ENCODE results near the gene KLHL29. TPM values are rescaled to one million over a fixed set of nuclear protein-coding genes. Genes with fewer than 3 reads are reported as not detected.

The KLHL29 gene
- total and polyA plus RNA-seq, 2 donors (not counting 3 experiments of a cell fraction or from before 2014, with no cell fraction given), result 4.6 to 12.7 TPM

GRCh38 chr2:23698116-23698693, 313.2 kb downstream of the KLHL29 start:
- no peak overlapping the region for H2AFZ ChIP-seq (ENCODE audit: low read depth, low read length)
- FAIRE-seq (no peak), DNase-seq (ENCODE audit: low read depth, low spot score) (no peak)
- H3K4me1 ChIP-seq (ENCODE audit: control insufficient read depth, extremely low read depth, insufficient read depth, low read length), result no peaks in the 10 kb centered on the region
- H3K4me3 ChIP-seq (replicated peaks in 1 of 3; ENCODE audit: insufficient read depth in 1 of 3, low read depth in 1 of 3, low read length in 3 of 3), result no peak overlapping the region
- dilution Hi-C loops (cut with MboI; ENCODE audit: extremely low pct_ligation_motif_present, low sequenced_read_pairs) (no loop called here), intact Hi-C loops (cut with micrococcal nuclease) (no loop called here)
- no peak overlapping the region for H3K27ac ChIP-seq (ENCODE audit: insufficient read depth, low read depth, low read length)
- BruUV-seq (replicated peaks), result no TSS peak
- no peak for TF ChIP-seq POLR2AphosphoS5 (IDR thresholded peaks at IDR 0.05; ENCODE audit: insufficient read depth, low read depth, low read length)
- TF ChIP-seq EZH2 (IDR thresholded peaks at IDR 0.05; ENCODE audit: borderline replicate concordance, low read depth, low read length, severe bottlenecking), result no peak
- no peak for TF ChIP-seq CTCF (IDR thresholded peaks at IDR 0.05; ENCODE audit: extremely low read depth in 1 of 2, insufficient read depth in 1 of 2, low read depth in 1 of 2, low read length in 2 of 2)
- TF ChIP-seq GATA2 (IDR thresholded peaks at IDR 0.05; ENCODE audit: insufficient read depth, insufficient read length, low read depth, low read length), result no peak
- TF ChIP-seq POLR2A (IDR thresholded peaks at IDR 0.05; ENCODE audit: low read depth, low read length), result no peak
- no peak for TF ChIP-seq MAX (IDR thresholded peaks at IDR 0.05; ENCODE audit: insufficient read depth, insufficient read length)
- TF ChIP-seq JUN (IDR thresholded peaks at IDR 0.05; ENCODE audit: borderline replicate concordance, insufficient read depth, insufficient read length, low read depth), result no peak
- TF ChIP-seq MYC (IDR thresholded peaks at IDR 0.05; ENCODE audit: low read depth, low read length), result no peak
- no peak for TF ChIP-seq FOS (IDR thresholded peaks at IDR 0.05; ENCODE audit: borderline replicate concordance, insufficient read depth, low read length)
- ChIA-PET POLR2A (no interaction called here), CTCF (interaction anchor here (1.0 kb wide), 1 partner anchor 9 kb away, joined by 3 read pairs; no protein-coding TSS in a partner anchor)
- peaks cover 0 to 3% of the 10 kb centered on the region in 2 experiments for H3K36me3 ChIP-seq (ENCODE audit: control insufficient read depth in 2 of 2, extremely low read depth in 1 of 2, insufficient read depth in 2 of 2, low read length in 2 of 2)
- H4K20me1 ChIP-seq (replicated peaks; ENCODE audit: control insufficient read depth, extremely low read depth, insufficient read depth, low read length), result no peaks in the 10 kb centered on the region
- H3K9ac ChIP-seq (replicated peaks; ENCODE audit: extremely low read depth, insufficient read depth, low read length), result no peak overlapping the region
- no peaks in the 10 kb centered on the region for H3K27me3 ChIP-seq (ENCODE audit: control insufficient read depth in 2 of 2, insufficient read depth in 2 of 2, low read length in 2 of 2)
- no peaks in the 10 kb centered on the region for H3K9me3 ChIP-seq (replicated peaks; ENCODE audit: control insufficient read depth, insufficient read depth, low read length)
- no peak overlapping the region for H3K4me2 ChIP-seq (ENCODE audit: insufficient read depth, low read length)
- H3K79me2 ChIP-seq (ENCODE audit: control insufficient read depth, insufficient read depth, low read length), result no peaks in the 10 kb centered on the region
- H3K9me1 ChIP-seq (replicated peaks; ENCODE audit: control insufficient read depth, extremely low read depth, insufficient read depth, low read length), result no peaks in the 10 kb centered on the region

Data from endothelial cell of umbilical vein (primary cell).